ENCODE measurements around the gene DTD1.
A peak's percentile ranks its signal among the peaks of the same experiment; 100 is the strongest.

The DTD1 gene

GRCh38 chr20:18615020-18615650 lies 27.3 kb downstream of the DTD1 start:
- no peak for DNase-seq (ENCODE audit: low read depth)

- DNase-seq (ENCODE audit: low read depth): no peak
Measured at GRCh38 chr20:18621004-18621403, 33.1 kb downstream of the DTD1 start.

GRCh38 chr20:18623156-18623910 lies 35.5 kb downstream of the DTD1 start:
- DNase-seq (ENCODE audit: low read depth): no peak

GRCh38 chr20:18624948-18625347 lies 37.1 kb downstream of the DTD1 start:
- DNase-seq (ENCODE audit: low read depth): no peak

- no peak for DNase-seq (ENCODE audit: low read depth)
Measured at GRCh38 chr20:18625907-18626655, 38.2 kb downstream of the DTD1 start.

GRCh38 chr20:18628330-18628920 lies 40.6 kb downstream of the DTD1 start:
- DNase-seq (ENCODE audit: low read depth): no peak

- no peak for DNase-seq (ENCODE audit: low read depth)
Measured at GRCh38 chr20:18632196-18632789, 44.4 kb downstream of the DTD1 start.

GRCh38 chr20:18633411-18633810 lies 45.6 kb downstream of the DTD1 start:
- DNase-seq (ENCODE audit: low read depth): no peak

- no peak for DNase-seq (ENCODE audit: low read depth)
Measured at GRCh38 chr20:18634501-18634900, 46.6 kb downstream of the DTD1 start.

- no peak for DNase-seq (ENCODE audit: low read depth)
Measured at GRCh38 chr20:18635380-18635779, 47.5 kb downstream of the DTD1 start.

GRCh38 chr20:18637224-18637623 lies 49.4 kb downstream of the DTD1 start:
- DNase-seq (ENCODE audit: low read depth): no peak

GRCh38 chr20:18638768-18639167 lies 50.9 kb downstream of the DTD1 start:
- no peak for DNase-seq (ENCODE audit: low read depth)

- DNase-seq (ENCODE audit: low read depth): peak; percentile 41
Measured at GRCh38 chr20:18639501-18639979, 51.7 kb downstream of the DTD1 start.

GRCh38 chr20:18645196-18645745 lies 57.4 kb downstream of the DTD1 start:
- DNase-seq (ENCODE audit: low read depth): no peak

GRCh38 chr20:18645851-18646250 lies 58.0 kb downstream of the DTD1 start:
- no peak for DNase-seq (ENCODE audit: low read depth)

- no peak for DNase-seq (ENCODE audit: low read depth)
Measured at GRCh38 chr20:18647777-18648176, 59.9 kb downstream of the DTD1 start.

- no peak for DNase-seq (ENCODE audit: low read depth)
Measured at GRCh38 chr20:18650224-18650623, 62.4 kb downstream of the DTD1 start.

GRCh38 chr20:18653736-18654447 lies 66.0 kb downstream of the DTD1 start:
- no peak for DNase-seq (ENCODE audit: low read depth)

GRCh38 chr20:18654448-18654773 lies 66.6 kb downstream of the DTD1 start:
- DNase-seq (ENCODE audit: low read depth): no peak

- peak; percentile 31 for DNase-seq (ENCODE audit: low read depth)
Measured at GRCh38 chr20:18657575-18657974, 69.7 kb downstream of the DTD1 start.

Data from stromal cell of bone marrow (primary cell).